Esophagus muscularis mucosa (tissue), 3 donors: ENCODE results near the gene KLHL6.

Source experiments
- CTCF ChIP-seq, 3 experiments: fragments of 200-600 bp in 2 of 3; fragments of 450-650 bp in 1 of 3; sonication (generic) in 2 of 3; IDR thresholded peaks; one replicate each; pipeline ENCODE4 v1.5.1; 2017 to 2019; ENCODE audit warnings: antibody characterized with exemption in 3 of 3, mild to moderate bottlenecking in 2 of 3, moderate library complexity in 1 of 3
- POLR2A ChIP-seq: fragments of 450-650 bp; IDR thresholded peaks from one replicate; pipeline ENCODE4 v1.6.1; 2017; ENCODE audit warnings: antibody characterized with exemption, moderate library complexity, mild to moderate bottlenecking, low read depth
- POLR2AphosphoS5 ChIP-seq, 2 donors: sonication (generic); formaldehyde crosslinking; IDR thresholded peaks; one replicate each; pipeline ENCODE4 v1.6.1; 2017; ENCODE audit warnings: antibody characterized with exemption in 2 of 2

- no peak for TF ChIP-seq CTCF (IDR thresholded peaks at IDR 0.05)
- no peak for TF ChIP-seq POLR2AphosphoS5 (IDR thresholded peaks at IDR 0.05)
- TF ChIP-seq POLR2A: no peak
These were observed 46.7 kb downstream of the KLHL6 start for GRCh38 chr3:183508821-183509220.
